GM21717 (cell line): Measurements from ENCODE around the gene CBX4.

ENCODE experiments used
- ATAC-seq: cut with Tn5 transposase; IDR thresholded peaks from one replicate; pipeline ENCODE4 v1.9.1; 2021; ENCODE audit warnings: mild to moderate bottlenecking, moderate library complexity; ENCODE audit not compliant: unreplicated experiment

CBX4 gene

DNA sequence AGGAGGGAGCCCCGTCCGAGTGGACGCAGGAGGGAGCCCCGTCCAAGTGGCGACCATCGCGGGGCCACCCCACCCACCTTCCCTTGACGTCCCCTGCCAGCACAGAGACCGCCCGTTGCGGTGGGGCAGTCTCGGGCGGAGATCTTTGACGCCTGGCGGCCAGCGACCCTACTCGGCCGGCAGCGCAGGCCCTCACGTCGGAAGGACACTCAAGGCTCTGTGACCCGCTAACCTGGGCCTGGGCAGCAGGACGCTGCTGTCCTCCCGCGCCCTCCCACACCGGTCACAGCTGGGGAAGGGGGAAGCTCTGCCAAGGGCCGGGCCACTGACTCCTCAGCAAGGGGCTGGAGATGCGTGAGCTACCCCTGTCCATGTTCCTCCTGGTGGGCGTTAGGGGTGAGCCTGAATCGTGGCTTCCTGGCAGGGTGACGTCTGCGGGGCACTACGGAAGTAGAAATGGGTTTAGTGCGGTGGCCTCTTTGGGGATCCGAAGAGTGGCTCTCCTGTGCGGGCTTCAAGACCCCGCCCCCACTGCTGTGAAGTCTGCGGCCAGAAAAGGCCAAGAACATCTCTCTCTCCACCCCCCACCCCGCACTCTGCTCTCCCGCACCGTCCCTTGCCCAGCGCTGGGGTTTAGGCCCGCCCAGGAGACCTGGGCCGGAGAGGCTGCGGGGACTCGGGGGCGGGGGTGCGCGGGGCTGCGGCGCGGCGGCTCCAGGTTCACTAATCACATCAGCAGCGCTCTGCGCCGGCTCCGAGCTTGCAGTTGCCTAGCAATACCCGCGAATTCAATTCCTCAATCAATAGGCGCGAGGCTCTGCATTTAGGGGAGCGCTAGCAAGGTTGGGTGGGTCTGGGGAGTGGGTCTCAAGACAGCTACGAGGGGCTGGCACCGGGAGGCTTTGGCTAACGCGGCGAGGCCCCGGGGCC is 48.2 kb downstream of the CBX4 start:
- no peak for ATAC-seq

DNA sequence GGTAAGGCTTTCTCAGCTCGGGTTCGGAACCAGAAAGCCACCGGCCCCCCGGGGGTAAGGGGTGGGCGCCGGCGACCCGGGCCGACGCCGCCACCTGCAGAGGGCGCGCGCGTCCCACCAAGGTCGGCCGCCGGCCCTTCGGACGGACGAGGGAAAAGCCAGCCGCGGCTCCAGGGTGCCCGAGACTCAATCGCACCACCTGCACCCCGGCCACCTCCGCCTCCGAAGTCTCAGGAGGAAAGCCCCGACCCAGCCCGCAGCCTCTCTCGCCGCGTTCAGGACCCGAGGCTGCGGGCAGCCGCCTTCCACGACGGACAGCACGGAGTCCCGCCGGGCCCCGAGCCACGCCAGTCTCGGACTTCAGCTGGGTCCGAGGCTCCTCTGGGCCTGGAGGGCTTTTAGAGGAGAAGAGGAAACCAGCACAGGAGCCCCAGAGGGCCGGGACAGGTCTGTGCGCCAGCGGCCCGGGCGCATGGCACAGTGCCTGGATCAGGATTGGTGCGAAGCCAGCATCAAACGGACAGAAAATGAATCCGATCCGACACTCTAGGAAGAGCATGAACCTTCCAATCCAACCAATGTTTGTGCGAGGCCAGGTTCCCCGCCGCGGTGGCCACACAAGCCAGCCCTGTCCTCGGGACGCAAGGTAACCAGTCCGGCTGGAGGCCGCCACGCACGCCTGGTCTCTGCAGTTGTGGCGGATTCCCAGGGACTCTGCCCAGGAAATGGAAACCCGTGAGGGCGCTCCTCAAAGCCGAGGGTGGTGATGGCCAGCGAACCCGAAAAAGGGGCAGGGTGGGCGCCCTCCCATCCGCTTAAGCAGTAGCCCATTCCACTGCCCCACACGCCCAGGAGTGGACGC is 49.1 kb downstream of the CBX4 start:
- no peak for ATAC-seq

DNA sequence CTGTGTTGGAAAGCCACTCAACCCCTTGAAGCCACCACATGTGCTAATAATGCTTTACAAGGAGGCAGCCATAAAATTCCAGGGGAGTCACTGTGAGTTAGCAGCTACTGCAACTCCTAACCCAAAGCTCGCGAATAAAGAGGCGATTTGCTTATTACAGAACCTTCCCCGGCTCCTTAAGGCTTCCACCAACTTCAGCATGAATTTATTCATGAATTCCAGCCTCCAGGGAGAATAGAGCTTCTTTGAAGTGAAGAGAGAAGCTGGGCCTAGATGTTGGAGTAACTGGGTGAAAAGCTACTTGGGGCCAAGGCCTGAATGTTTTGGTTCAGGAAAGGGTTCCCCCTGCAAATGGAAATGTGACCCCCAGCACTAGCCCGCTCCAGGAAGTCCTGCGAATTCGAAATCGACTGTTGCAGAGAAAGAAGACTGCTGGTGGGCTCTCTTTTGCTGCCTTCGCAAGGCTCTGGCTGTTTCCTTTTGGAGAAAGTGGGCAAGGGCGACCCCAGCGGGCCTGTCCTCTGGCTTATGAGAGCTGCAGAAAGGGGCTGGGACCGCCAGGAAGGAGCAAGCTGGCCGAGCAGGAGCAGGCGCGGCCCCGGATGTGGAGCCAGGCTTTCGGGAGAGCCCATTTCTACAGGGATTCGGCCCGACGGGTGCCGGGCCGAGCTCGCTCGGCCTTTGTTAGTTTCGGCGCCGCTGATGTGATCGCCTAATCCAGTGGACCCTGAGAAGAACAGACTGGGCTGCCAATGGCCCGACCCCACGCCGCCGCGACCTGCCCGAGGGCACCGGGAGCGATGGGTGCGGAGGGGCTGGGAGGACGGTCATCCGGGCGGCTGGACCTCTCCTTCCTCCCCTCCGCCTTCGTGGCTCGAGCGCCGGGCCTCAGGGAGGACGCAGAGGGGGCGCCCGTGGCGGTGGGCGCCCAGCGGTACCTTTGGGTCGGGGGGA is 50.0 kb downstream of the CBX4 start:
- no peak for ATAC-seq

DNA sequence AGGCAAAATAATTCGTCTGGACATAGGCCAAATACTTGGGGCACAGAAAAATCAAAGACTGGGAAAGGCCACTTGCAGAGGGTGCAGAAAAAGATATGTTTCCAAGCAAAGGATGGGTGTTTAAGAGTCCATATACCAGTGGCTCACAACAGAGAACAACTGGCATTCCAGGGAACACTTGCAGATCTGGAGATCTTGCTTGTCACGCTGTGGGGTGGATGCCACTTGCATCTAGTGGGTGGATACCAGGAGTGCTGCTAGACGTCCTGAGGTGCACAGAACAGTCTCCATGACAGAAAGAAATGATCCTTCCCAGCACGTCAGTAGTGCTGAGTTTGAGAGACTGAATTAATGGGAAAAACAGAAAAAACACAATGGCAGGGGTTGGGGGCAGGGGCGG is 50.8 kb downstream of the CBX4 start:
- ATAC-seq, result no peak

DNA sequence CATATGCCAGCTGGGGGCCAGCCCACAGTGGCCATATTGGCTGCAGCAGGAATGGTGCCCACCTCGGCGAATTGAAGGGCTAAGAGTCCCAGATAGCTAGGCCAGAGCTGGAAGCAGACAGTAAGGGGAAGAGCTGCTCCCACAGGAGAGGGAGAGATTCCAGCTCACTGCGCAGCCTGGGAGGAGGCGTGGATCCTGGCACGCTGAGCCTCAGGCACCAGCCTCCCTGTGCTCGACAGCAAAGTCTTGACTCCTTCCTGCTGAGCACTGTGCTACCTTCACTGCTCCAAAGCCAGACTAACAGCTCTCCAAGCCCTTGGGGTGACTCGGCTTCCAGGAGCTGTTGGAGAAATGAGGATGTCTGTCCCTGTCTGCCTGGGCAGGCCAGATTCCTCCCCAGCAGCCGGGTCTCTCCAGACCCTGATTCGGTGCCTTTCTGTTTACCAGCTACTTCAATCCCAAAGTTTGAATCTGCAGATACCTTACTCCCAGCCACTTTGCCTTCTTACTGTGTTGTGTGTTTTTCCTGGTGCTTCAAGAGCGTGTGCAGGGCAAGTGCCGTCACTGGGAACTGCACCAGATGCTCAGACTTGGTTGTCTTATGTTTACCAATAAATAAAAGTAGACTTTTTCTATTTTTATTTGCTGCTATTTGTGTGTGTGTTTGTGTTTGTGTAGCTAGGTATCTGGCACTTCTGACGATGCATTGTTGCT is 52.2 kb downstream of the CBX4 start:
- ATAC-seq, result no peak

DNA sequence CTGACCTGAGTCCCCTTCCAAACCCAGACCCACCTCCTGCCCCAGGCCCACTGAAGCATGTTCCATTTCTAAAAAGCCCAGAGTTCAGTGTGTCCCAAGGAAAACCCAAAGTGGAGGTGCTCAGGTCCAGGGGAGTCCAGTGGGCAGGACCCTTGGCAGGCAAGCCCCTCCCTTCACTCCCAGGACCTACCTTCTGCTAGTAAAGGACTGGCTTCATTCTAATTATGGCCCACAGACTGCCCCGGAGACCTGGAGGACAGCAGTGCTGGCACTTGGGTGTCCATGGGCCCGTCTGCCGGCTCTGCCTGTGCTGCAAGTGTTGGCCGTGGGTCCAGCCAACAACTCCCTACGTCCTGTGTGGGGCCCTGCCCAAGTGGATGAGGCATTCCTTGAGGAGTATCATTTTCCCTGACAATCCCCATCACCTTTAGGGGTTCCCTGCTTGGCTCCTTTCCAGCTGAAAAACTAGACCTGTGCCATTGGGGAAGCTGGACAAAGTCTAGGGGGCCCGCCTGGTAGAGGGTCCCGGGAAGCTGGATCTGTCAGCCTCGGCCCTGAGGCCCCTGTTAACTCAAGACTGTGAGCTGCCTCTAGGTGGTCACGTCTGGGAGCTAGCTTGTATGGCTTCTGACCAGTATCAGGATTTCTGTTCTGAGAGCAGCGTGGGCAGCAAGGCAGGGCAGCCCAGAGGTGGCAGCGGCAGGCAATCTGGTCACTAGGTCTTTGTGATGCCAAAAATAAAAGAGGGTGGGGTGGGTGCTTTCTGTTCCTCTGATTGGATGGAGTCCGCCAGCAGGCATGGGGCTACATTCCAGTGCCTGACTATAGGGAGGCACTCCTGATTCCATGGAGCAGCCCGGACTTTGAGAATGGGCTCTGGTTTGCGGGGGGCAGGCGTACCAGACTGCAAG is 53.1 kb downstream of the CBX4 start:
- ATAC-seq, result no peak

DNA sequence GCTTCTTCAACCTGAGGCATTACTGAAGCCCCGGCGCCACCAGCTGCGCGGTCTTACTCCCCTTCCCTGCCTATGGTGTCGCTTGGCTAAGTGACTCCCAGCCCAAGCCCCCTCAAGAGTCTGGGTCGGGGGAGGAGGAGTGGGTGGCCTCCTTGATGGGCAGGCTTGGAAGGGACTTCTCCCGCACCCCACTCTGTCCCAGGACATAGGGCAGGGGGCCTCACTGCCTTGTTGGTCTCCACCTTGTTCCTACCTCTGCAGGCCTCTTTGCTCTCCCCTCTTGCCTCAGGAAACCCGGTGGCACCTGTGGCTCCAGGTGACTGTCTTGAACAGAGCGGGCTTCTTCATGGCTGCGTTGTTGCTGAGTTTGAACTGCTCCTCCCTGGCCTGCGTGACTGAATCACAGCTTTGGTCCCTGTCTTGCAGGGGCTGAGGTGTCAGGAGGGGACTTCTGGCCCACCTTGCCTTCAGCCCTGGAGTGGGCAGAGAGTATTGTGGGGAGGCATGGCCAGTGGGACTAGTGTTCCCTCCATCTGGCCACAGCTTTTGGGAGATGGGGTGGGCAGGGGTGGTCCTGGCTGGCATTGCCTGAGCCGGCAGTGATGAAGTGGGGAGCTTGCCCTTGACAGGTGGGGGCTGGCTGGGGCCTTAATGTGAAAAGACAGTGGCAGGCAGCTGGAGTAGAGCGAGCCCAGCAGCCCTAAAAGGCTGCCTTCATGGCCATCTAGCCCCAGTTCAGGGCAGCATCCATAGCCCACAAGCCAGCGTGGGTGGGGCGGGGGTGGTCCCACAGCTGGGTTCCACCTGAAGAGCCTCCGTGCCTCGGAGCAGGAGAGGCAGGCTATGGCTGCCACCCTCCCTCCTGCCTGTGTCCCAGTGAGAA is 54.0 kb downstream of the CBX4 start:
- no peak for ATAC-seq

DNA sequence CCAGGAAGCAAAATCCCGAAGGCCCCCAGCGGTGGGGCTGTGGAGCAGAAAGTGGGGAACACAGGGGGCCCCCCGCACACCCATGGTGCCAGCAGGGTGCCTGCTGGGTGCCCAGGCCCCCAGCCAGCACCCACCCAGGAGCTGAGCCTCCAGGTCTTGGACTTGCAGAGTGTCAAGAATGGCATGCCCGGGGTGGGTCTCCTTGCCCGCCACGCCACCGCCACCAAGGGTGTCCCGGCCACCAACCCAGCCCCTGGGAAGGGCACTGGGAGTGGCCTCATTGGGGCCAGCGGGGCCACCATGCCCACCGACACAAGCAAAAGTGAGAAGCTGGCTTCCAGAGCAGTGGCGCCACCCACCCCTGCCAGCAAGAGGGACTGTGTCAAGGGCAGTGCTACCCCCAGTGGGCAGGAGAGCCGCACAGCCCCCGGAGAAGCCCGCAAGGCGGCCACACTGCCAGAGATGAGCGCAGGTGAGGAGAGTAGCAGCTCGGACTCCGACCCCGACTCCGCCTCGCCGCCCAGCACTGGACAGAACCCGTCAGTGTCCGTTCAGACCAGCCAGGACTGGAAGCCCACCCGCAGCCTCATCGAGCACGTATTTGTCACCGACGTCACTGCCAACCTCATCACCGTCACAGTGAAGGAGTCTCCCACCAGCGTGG is 54.8 kb downstream of the CBX4 start:
- no peak for ATAC-seq

DNA sequence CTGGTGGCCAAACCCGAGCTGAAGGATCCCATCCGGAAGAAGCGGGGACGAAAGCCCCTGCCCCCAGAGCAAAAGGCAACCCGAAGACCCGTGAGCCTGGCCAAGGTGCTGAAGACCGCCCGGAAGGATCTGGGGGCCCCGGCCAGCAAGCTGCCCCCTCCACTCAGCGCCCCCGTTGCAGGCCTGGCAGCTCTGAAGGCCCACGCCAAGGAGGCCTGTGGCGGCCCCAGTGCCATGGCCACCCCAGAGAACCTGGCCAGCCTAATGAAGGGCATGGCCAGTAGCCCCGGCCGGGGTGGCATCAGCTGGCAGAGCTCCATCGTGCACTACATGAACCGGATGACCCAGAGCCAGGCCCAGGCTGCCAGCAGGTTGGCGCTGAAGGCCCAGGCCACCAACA is 55.3 kb downstream of the CBX4 start:
- ATAC-seq, result no peak
